Brain microvascular endothelial cell (primary cell): Measurements from ENCODE around the gene NELFB.
"Not testable (repeated sequence)": the region's sequence is repeated elsewhere in the genome, so short reads cannot be mapped to it uniquely, and the experiment has no call there.

Source experiments
- DNase-seq: peaks from one replicate; pipeline ENCODE4 v3.0.0-alpha.2; 2020
- H3K27ac ChIP-seq: fragments of 250-450 bp; sonication (Bioruptor Pico); 2 replicates; pipeline ENCODE4 v1.5.1; 2020; ENCODE audit warnings: mild to moderate bottlenecking, moderate library complexity
- H3K27me3 ChIP-seq: fragments of 250-450 bp; sonication (Bioruptor Pico); replicated peaks from 2 replicates; pipeline ENCODE4 v1.5.1; 2020; ENCODE audit warnings: mild to moderate bottlenecking
- H3K36me3 ChIP-seq: fragments of 250-450 bp; sonication (Bioruptor Pico); replicated peaks from 2 replicates; pipeline ENCODE4 v1.5.1; 2020; ENCODE audit warnings: mild to moderate bottlenecking
- H3K4me3 ChIP-seq: 2 replicates; pipeline ENCODE4 v1.5.1; 2011; ENCODE audit warnings: low read depth, mild to moderate bottlenecking, control low read depth, low read length, moderate library complexity
- in situ Hi-C: cut with HindIII; loops from 2 replicates; pipeline ENCODE4 v1.10.0; 2017; ENCODE audit warnings: low sequenced_read_pairs, low pct_ligation_motif_present
- TF ChIP-seq, protein P1 (sequence below): IDR thresholded peaks from 2 replicates; pipeline ENCODE4 v1.5.1; 2011; ENCODE audit warnings: low read depth, mild to moderate bottlenecking, moderate library complexity, low read length, control low read depth, inconsistent platforms; ENCODE audit errors: missing control alignments

The NELFB gene

DNA sequence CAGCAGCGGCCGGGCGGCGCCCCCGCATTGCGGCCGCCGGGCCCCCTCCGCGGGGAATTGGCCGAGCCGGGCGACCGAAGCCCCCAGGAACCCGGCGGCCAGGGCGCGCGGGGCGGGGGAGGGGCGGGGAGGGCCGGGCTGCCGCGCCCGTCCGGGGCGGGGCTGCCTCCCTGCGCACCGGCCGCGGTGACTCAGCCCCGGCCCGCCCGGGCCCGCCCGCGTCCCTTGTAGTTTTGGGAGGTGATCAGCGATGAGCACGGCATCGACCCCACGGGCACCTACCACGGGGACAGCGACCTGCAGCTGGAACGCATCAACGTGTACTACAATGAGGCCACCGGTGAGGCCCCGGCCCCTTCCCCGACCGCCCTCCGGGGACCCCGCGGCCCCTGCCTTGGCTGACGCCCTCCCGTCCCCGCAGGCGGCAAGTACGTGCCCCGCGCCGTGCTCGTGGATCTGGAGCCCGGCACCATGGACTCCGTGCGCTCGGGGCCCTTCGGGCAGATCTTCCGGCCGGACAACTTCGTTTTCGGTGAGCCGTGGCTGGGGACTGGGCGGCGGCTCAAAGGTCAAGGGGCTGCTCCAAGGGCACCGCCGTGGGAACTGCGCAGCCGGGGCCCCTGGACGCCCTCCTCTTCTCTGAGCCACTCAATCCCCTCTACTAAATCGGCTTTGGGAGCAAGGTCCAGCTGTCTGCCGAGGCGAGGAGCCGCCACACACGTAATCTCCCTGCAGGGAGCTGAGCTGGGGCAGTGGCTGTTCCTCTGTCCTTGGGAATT lies 13.4 kb upstream of the NELFB start:
- DNase-seq, result no peak
- in situ Hi-C loops, result no loop called here
- Histone ChIP-seq H3K4me3 (peak overlapping the region; percentile 86), H3K36me3 (peaks cover 25% of the 10 kb centered on the region), H3K27me3 (no peaks in the 10 kb centered on the region), H3K27ac (peak overlapping the region; percentile 75)
- TF ChIP-seq, protein P1, sequence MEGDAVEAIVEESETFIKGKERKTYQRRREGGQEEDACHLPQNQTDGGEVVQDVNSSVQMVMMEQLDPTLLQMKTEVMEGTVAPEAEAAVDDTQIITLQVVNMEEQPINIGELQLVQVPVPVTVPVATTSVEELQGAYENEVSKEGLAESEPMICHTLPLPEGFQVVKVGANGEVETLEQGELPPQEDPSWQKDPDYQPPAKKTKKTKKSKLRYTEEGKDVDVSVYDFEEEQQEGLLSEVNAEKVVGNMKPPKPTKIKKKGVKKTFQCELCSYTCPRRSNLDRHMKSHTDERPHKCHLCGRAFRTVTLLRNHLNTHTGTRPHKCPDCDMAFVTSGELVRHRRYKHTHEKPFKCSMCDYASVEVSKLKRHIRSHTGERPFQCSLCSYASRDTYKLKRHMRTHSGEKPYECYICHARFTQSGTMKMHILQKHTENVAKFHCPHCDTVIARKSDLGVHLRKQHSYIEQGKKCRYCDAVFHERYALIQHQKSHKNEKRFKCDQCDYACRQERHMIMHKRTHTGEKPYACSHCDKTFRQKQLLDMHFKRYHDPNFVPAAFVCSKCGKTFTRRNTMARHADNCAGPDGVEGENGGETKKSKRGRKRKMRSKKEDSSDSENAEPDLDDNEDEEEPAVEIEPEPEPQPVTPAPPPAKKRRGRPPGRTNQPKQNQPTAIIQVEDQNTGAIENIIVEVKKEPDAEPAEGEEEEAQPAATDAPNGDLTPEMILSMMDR, result no peak

DNA sequence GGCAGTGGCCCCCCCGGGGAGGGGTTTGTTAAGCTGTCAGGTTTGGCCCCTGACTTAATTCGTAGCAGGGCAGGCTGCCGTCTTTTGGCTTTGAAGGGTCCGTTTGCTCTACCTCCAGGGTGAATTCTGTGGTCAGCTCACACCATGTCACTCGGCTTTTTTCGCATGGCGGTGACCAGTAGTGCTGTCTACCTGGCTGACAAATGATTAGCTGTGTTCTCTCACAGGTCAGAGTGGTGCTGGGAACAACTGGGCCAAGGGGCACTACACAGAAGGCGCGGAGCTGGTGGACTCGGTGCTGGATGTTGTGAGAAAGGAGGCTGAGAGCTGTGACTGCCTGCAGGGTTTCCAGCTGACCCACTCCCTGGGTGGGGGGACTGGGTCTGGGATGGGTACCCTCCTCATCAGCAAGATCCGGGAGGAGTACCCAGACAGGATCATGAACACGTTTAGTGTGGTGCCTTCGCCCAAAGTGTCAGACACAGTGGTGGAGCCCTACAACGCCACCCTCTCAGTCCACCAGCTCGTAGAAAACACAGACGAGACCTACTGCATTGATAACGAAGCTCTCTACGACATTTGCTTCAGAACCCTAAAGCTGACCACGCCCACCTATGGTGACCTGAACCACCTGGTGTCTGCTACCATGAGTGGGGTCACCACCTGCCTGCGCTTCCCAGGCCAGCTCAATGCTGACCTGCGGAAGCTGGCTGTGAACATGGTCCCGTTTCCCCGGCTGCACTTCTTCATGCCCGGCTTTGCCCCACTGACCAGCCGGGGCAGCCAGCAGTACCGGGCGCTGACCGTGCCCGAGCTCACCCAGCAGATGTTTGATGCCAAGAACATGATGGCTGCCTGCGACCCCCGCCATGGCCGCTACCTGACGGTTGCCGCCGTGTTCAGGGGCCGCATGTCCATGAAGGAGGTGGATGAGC lies 12.6 kb upstream of the NELFB start:
- Histone ChIP-seq H3K4me3 (peak overlapping the region; percentile 86), H3K36me3 (peaks cover 25% of the 10 kb centered on the region), H3K27me3 (no peaks in the 10 kb centered on the region), H3K27ac (peak overlapping the region; percentile 55)
- in situ Hi-C loops, result no loop called here
- DNase-seq, result no peak
- TF ChIP-seq, protein P1, result no peak

DNA sequence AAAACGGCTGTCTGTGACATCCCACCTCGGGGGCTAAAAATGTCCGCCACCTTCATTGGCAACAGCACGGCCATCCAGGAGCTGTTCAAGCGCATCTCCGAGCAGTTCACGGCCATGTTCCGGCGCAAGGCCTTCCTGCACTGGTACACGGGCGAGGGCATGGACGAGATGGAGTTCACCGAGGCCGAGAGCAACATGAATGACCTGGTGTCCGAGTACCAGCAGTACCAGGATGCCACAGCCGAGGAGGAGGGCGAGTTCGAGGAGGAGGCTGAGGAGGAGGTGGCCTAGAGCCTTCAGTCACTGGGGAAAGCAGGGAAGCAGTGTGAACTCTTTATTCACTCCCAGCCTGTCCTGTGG lies 11.9 kb upstream of the NELFB start:
- in situ Hi-C loops, H3K4me3 ChIP-seq, H3K27ac ChIP-seq, DNase-seq, H3K27me3 ChIP-seq: not testable (repeated sequence)
- peaks cover 25% of the 10 kb centered on the region for H3K36me3 ChIP-seq

DNA sequence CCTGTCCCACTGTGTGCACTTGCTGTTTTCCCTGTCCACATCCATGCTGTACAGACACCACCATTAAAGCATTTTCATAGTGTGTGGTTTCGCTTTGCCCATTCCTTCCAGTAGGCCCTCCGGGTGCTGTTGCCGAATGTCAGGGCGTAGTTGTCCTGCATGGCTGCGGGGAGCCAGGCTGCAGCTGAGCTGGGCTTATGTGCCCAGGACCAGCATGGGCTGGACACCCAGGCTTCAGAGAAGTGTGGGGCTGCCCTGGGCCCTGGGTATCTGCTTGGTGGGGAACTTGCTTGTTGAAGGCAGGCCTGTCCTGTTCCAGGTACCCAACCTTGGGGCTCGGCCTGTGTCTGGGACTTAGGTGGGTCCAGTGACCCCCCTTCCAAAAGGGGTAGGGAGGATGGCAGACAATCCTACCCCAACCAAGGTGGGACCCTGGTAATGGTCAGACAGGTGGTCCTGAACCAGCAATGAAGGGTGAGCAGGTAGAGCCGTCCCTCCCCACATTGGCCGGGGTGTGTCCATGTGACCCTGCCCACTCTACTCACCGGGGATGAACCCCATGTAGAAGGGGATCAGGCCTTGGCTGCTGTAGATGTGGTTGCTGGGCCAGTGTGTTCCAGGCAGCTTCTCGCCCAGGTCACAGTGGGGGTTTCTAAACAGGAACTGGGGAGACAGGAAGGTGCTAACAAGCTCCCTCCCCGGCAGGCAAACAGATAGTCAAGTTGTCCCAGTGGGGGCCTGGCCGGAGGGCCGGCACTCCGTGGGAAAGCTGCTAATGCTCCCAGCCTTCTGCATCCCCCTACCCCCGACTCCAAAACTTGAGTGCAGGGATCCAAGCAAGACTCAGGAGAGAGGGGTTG lies 11.3 kb upstream of the NELFB start:
- in situ Hi-C loops, result no loop called here
- Histone ChIP-seq H3K27ac (no peak overlapping the region), H3K4me3 (no peak overlapping the region), H3K27me3 (no peaks in the 10 kb centered on the region), H3K36me3 (peaks cover 25% of the 10 kb centered on the region)
- TF ChIP-seq, protein P1, result no peak
- DNase-seq, result no peak

DNA sequence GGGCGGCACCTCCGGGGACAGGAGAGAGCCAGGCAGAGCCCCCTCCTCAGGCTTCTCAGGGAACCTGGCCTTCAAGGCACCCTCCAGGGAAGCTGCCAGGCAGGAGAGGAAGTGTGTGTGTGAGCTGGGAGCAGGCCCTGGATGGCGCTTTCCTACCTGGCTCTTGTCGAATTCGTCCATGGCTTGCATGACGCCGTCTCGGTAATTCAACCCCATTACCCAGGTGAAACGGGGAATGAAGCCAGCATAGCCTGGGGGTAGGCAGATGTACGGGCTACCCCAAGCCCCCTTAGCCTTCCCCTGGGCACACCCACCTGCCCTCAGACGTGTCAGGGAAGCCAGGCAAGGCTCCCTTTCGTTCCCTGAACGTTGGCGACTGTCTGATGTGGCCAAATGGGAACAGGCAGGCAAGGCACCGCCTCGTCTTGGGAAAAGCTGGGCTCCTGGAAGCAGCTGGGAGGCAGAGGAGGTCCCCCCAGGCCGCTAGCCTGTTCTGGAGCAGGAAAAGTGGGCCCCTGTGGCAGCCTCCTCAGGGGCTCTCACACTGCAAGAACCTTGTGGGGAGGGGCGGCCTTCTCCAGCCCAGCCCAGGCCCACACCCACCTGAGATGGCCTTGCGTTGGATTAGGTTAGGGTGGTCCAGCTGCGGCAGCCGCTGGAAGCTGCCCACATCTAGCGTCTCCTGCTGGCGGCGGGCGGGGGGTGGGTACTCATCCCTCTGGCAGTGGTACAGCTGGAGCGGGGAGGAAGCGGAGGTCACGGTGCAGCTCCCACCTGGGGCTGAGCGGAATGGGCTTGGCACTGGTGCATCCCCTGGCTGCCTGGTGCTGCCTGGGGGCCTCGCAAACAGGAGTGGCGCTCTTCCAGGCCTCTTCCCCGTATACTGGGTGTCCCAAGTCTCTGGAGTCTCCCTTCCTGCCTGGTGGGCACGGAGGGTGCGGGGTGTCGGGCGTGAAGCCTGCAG lies 10.4 kb upstream of the NELFB start:
- Histone ChIP-seq H3K4me3 (no peak overlapping the region), H3K27ac (no peak overlapping the region), H3K27me3 (no peaks in the 10 kb centered on the region), H3K36me3 (peaks cover 25% of the 10 kb centered on the region)
- DNase-seq, result no peak
- in situ Hi-C loops, result no loop called here
- TF ChIP-seq, protein P1, result peak; percentile 9
